Left ventricle myocardium inferior (tissue), 1 donor: ENCODE results near the gene SPIN1. TPM values are rescaled to one million over a fixed set of nuclear protein-coding genes. Genes with fewer than 3 reads are reported as not detected.

ENCODE experiments used
- DNase-seq: peaks from one replicate; pipeline ENCODE4 v3.0.0-alpha.2; 2020
- H3K27ac ChIP-seq: fragments of 200-600 bp; replicated peaks from 2 replicates; pipeline ENCODE4 v1.8.0; 2021
- H3K27me3 ChIP-seq: fragments of 200-600 bp; 2 replicates; pipeline ENCODE4 v1.8.0; 2021; ENCODE audit warnings: low read depth
- H3K36me3 ChIP-seq: fragments of 200-600 bp; 2 replicates; pipeline ENCODE4 v1.8.0; 2021
- H3K4me1 ChIP-seq: fragments of 200-600 bp; 2 replicates; pipeline ENCODE4 v1.8.0; 2021
- H3K4me3 ChIP-seq: fragments of 200-600 bp; 2 replicates; pipeline ENCODE4 v1.8.0; 2021; ENCODE audit warnings: mild to moderate bottlenecking, moderate library complexity
- H3K9me3 ChIP-seq: fragments of 200-600 bp; replicated peaks from 2 replicates; pipeline ENCODE4 v1.8.0; 2021
- CTCF ChIP-seq: fragments of 200-600 bp; IDR thresholded peaks from 2 replicates; pipeline ENCODE4 v1.8.0; 2021; ENCODE audit warnings: antibody characterized with exemption, mild to moderate bottlenecking, borderline replicate concordance
- intact Hi-C: fragments of 100-400 bp; cut with micrococcal nuclease; formaldehyde crosslinking; loops from one replicate; pipeline ENCODE4 v1.11.0; 2022
- total RNA-seq: library from RNA; stranded (reverse); fragmentation: NEBNext Ultra II Directional; extraction: Animal tissue kit (Norgen Biotek cat#: 25700); gene quantifications from one replicate; pipeline ENCODE4 v1.2.1, GENCODE V29; 2021
- donor health status: DM: no; HTN: yes; CAD: no; lungs with severe emphysema.

SPIN1 gene
- total RNA-seq, 1 donor from 2014 or later, result 55.8 TPM

GRCh38 chr9:88447431-88447830 lies 59.2 kb downstream of the SPIN1 start:
- H3K9me3 ChIP-seq, result peaks cover 5% of the 10 kb centered on the region
- H3K4me1 ChIP-seq, result peaks cover 25% of the 10 kb centered on the region
- DNase-seq, result no peak
- no peaks in the 10 kb centered on the region for H3K27me3 ChIP-seq
- no peak overlapping the region for H3K4me3 ChIP-seq
- intact Hi-C loops, result no loop called here
- no peak overlapping the region for H3K27ac ChIP-seq
- no peak for TF ChIP-seq CTCF
- H3K36me3 ChIP-seq, result peaks cover 18% of the 10 kb centered on the region

- Histone ChIP-seq H3K27me3 (no peaks in the 10 kb centered on the region), H3K4me3 (no peak overlapping the region), H3K36me3 (peaks cover 23% of the 10 kb centered on the region), H3K27ac (no peak overlapping the region), H3K9me3 (peaks cover 4% of the 10 kb centered on the region), H3K4me1 (peaks cover 26% of the 10 kb centered on the region)
- intact Hi-C loops, result no loop called here
- DNase-seq, result no peak
- TF ChIP-seq CTCF, result no peak
Observed at GRCh38 chr9:88451160-88451559, 62.9 kb downstream of the SPIN1 start.

GRCh38 chr9:88458716-88459465 lies 70.6 kb downstream of the SPIN1 start:
- Histone ChIP-seq H3K4me3 (no peak overlapping the region), H3K4me1 (no peaks in the 10 kb centered on the region), H3K27ac (no peak overlapping the region), H3K27me3 (no peaks in the 10 kb centered on the region), H3K36me3 (peaks cover 12% of the 10 kb centered on the region), H3K9me3 (no peaks in the 10 kb centered on the region)
- no peak for TF ChIP-seq CTCF
- no peak for DNase-seq
- intact Hi-C loops, result no loop called here

GRCh38 chr9:88460587-88461332 lies 72.5 kb downstream of the SPIN1 start:
- Histone ChIP-seq H3K27ac (no peak overlapping the region), H3K4me3 (no peak overlapping the region), H3K27me3 (no peaks in the 10 kb centered on the region), H3K9me3 (no peaks in the 10 kb centered on the region), H3K36me3 (peaks cover 12% of the 10 kb centered on the region), H3K4me1 (no peaks in the 10 kb centered on the region)
- no peak for DNase-seq
- intact Hi-C loops, result no loop called here
- TF ChIP-seq CTCF, result no peak

GRCh38 chr9:88462191-88462590 lies 73.9 kb downstream of the SPIN1 start:
- H3K4me3 ChIP-seq, result no peak overlapping the region
- H3K27ac ChIP-seq, result no peak overlapping the region
- intact Hi-C loops, result no loop called here
- H3K9me3 ChIP-seq, result no peaks in the 10 kb centered on the region
- no peaks in the 10 kb centered on the region for H3K27me3 ChIP-seq
- no peaks in the 10 kb centered on the region for H3K4me1 ChIP-seq
- TF ChIP-seq CTCF, result no peak
- no peak for DNase-seq
- peaks cover 9% of the 10 kb centered on the region for H3K36me3 ChIP-seq
